Osteoblast (primary cell): ENCODE results near the gene FLT4. TPM values are rescaled to one million over a fixed set of nuclear protein-coding genes. Genes with fewer than 3 reads are reported as not detected.
A peak's percentile ranks its signal among the peaks of the same experiment; 100 is the strongest.

Experiments
- DNase-seq: peaks from one replicate; pipeline ENCODE4 v3.0.0; 2011; ENCODE audit warnings: low spot score, mixed read lengths; ENCODE audit not compliant: insufficient read length; ENCODE audit errors: missing footprints
- H2AFZ ChIP-seq: 2 replicates; pipeline ENCODE4 v1.6.0; 2011; ENCODE audit warnings: mild to moderate bottlenecking, low read length
- H3K27ac ChIP-seq: 2 replicates; pipeline ENCODE4 v1.5.1; 2011; ENCODE audit warnings: mild to moderate bottlenecking, low read depth, low read length, moderate library complexity
- H3K27me3 ChIP-seq: 2 replicates; pipeline ENCODE4 v1.6.0; 2012; ENCODE audit warnings: mild to moderate bottlenecking, control low read depth, inconsistent platforms, low read length, moderate library complexity; ENCODE audit not compliant: insufficient read depth
- H3K36me3 ChIP-seq: 2 replicates; pipeline ENCODE4 v1.5.1; 2011; ENCODE audit warnings: mild to moderate bottlenecking, low read length, control low read depth, moderate library complexity; ENCODE audit not compliant: insufficient read depth
- H3K4me1 ChIP-seq: 2 replicates; pipeline ENCODE4 v1.5.1; 2011; ENCODE audit warnings: mild to moderate bottlenecking, low read length, control low read depth, moderate library complexity; ENCODE audit not compliant: insufficient read depth
- H3K4me2 ChIP-seq: 2 replicates; pipeline ENCODE4 v1.6.0; 2011; ENCODE audit warnings: mild to moderate bottlenecking, low read length; ENCODE audit not compliant: insufficient read depth
- H3K4me3 ChIP-seq: fragments of 200-600 bp; sonication (generic); 3 replicates; pipeline ENCODE4 v1.5.1; 2012; ENCODE audit warnings: mild to moderate bottlenecking, low read length, inconsistent platforms; ENCODE audit not compliant: insufficient read depth
- H3K79me2 ChIP-seq: 2 replicates; pipeline ENCODE4 v1.6.0; 2012; ENCODE audit warnings: mild to moderate bottlenecking, low read length, control low read depth, inconsistent platforms; ENCODE audit not compliant: insufficient read depth
- H3K9me3 ChIP-seq: 2 replicates; pipeline ENCODE4 v1.5.1; 2011; ENCODE audit warnings: low read depth, low read length, control low read depth
- H4K20me1 ChIP-seq: 2 replicates; pipeline ENCODE4 v1.6.0; 2012; ENCODE audit warnings: mild to moderate bottlenecking, low read length, control low read depth; ENCODE audit not compliant: insufficient read depth
- CTCF ChIP-seq: IDR thresholded peaks from 2 replicates; pipeline ENCODE4 v1.5.1; 2011; ENCODE audit warnings: mild to moderate bottlenecking, low read depth, low read length, moderate library complexity; ENCODE audit errors: extremely low read depth
- total RNA-seq: library from RNA; depleted of rRNA; stranded (reverse); fragments of >200 nt; gene quantifications from 2 replicates; pipeline ENCODE4 v1.2.3, GENCODE V29; 2012

FLT4 gene
- total RNA-seq, 1 donor = not detected

- no peaks in the 10 kb centered on the region for H3K36me3 ChIP-seq
Measured at GRCh38 chr5:180618487-180618828, 30.9 kb downstream of the FLT4 start.

GRCh38 chr5:180613814-180614188 is 35.6 kb downstream of the FLT4 start:
- Histone ChIP-seq H3K4me2 (no peak overlapping the region), H3K27me3 (no peaks in the 10 kb centered on the region), H3K79me2 (no peaks in the 10 kb centered on the region), H3K4me1 (no peaks in the 10 kb centered on the region), H3K27ac (no peak overlapping the region), H3K4me3 (no peak overlapping the region), H4K20me1 (no peaks in the 10 kb centered on the region), H3K9me3 (no peaks in the 10 kb centered on the region), H3K36me3 (no peaks in the 10 kb centered on the region), H2AFZ (no peak overlapping the region)
- no peak for DNase-seq
- no peak for TF ChIP-seq CTCF

More at GRCh38 chr5:180618487-180618828, 30.9 kb downstream of the FLT4 start:
- Histone ChIP-seq H3K4me1 (no peaks in the 10 kb centered on the region), H3K27me3 (no peaks in the 10 kb centered on the region), H2AFZ (no peak overlapping the region), H3K9me3 (no peaks in the 10 kb centered on the region), H3K4me2 (peak overlapping the region; percentile 69), H3K4me3 (peak overlapping the region; percentile 49), H4K20me1 (no peaks in the 10 kb centered on the region), H3K27ac (no peak overlapping the region), H3K79me2 (no peaks in the 10 kb centered on the region)
- no peak for TF ChIP-seq CTCF
- DNase-seq = no peak

- Histone ChIP-seq H3K79me2 (no peaks in the 10 kb centered on the region), H4K20me1 (no peaks in the 10 kb centered on the region), H2AFZ (no peak overlapping the region), H3K36me3 (no peaks in the 10 kb centered on the region), H3K27ac (no peak overlapping the region), H3K27me3 (no peaks in the 10 kb centered on the region), H3K4me3 (no peak overlapping the region), H3K9me3 (no peaks in the 10 kb centered on the region), H3K4me1 (no peaks in the 10 kb centered on the region), H3K4me2 (no peak overlapping the region)
- no peak for TF ChIP-seq CTCF
- no peak for DNase-seq
Measured at GRCh38 chr5:180613188-180613813, 36.1 kb downstream of the FLT4 start.

- no peaks in the 10 kb centered on the region for H3K79me2 ChIP-seq
- TF ChIP-seq CTCF = no peak
- no peaks in the 10 kb centered on the region for H3K36me3 ChIP-seq
- no peak for DNase-seq
- no peak overlapping the region for H2AFZ ChIP-seq
- H3K27me3 ChIP-seq = no peaks in the 10 kb centered on the region
- no peak overlapping the region for H3K4me2 ChIP-seq
- no peaks in the 10 kb centered on the region for H3K9me3 ChIP-seq
- H3K4me3 ChIP-seq = no peak overlapping the region
- H4K20me1 ChIP-seq = no peaks in the 10 kb centered on the region
- H3K27ac ChIP-seq = no peak overlapping the region
- no peaks in the 10 kb centered on the region for H3K4me1 ChIP-seq
Measured at GRCh38 chr5:180612683-180613082, 36.7 kb downstream of the FLT4 start.
